Thyroid gland (tissue), 4 donors: ENCODE data around the gene NANOGP8. TPM values are rescaled to one million over a fixed set of nuclear protein-coding genes. Genes with fewer than 3 reads are reported as not detected.

ENCODE experiments used
- DNase-seq, 2 donors: peaks; one replicate each; pipeline ENCODE4 v3.0.0-alpha.2; 2019
- H3K27ac ChIP-seq, 3 donors: fragments of 200-600 bp; sonication (generic); 1 replicate in 2 of 3; 2 replicates in 1 of 3; pipeline ENCODE4 v1.5.1; 2016 to 2019; ENCODE audit warnings: mild to moderate bottlenecking in 1 of 3, moderate library complexity in 1 of 3
- H3K27me3 ChIP-seq: fragments of 200-600 bp; sonication (generic); one replicate; pipeline ENCODE4 v1.5.1; 2019
- H3K36me3 ChIP-seq, 2 donors: fragments of 200-600 bp; sonication (generic); one replicate each; pipeline ENCODE4 v1.5.1; 2016 to 2019
- H3K4me1 ChIP-seq, 2 donors: fragments of 200-600 bp; sonication (generic); one replicate each; pipeline ENCODE4 v1.5.1; 2017 to 2019
- H3K4me3 ChIP-seq, 3 donors: fragments of 200-600 bp; sonication (generic); replicated peaks in 1 of 3; 1 replicate in 2 of 3; 2 replicates in 1 of 3; pipeline ENCODE4 v1.5.1; 2016; ENCODE audit warnings: mild to moderate bottlenecking in 1 of 3
- H3K9me3 ChIP-seq: fragments of 200-600 bp; sonication (generic); one replicate; pipeline ENCODE4 v1.5.1; 2017
- CTCF ChIP-seq, 6 experiments: fragments of 200-600 bp in 3 of 6; fragments of 450-650 bp in 3 of 6; sonication (generic) in 3 of 6; IDR thresholded peaks; one replicate each; pipeline ENCODE4 v1.5.1; 2016 to 2019; ENCODE audit warnings: antibody characterized with exemption in 6 of 6, mild to moderate bottlenecking in 2 of 6, inconsistent platforms in 1 of 6, moderate library complexity in 1 of 6
- POLR2A ChIP-seq, 2 donors: fragments of 450-650 bp; IDR thresholded peaks; one replicate each; pipeline ENCODE4 v1.6.1; 2017; ENCODE audit warnings: antibody characterized with exemption in 2 of 2, mild to moderate bottlenecking in 2 of 2, moderate library complexity in 1 of 2
- WGBS, 2 donors: methylation state at CpG; one replicate each; pipeline ENCODE4 v1.1.5; 2017; 5-methylcytosine and 5-hydroxymethylcytosine counted together
- intact Hi-C: fragments of 100-400 bp; cut with DNase I; formaldehyde crosslinking; loops from one replicate; pipeline ENCODE4 v1.15.1; 2023
- total RNA-seq, 4 donors: library from RNA; depleted of rRNA; stranded (reverse); fragments of >200 nt; gene quantifications; one replicate each; pipeline ENCODE4 v1.2.3, GENCODE V29; 2016

The NANOGP8 gene
- total RNA-seq, 4 donors from 2014 or later = 0.81 to 3.2 (median 2.6) TPM

- no peak for TF ChIP-seq POLR2A (IDR thresholded peaks at IDR 0.05)
- TF ChIP-seq CTCF (IDR thresholded peaks at IDR 0.05) = no peak
- intact Hi-C loops = no loop called here
- no peaks in the 10 kb centered on the region for H3K36me3 ChIP-seq
- WGBS, 2 donors = 95 to 96% methylated on average over 5 of the region's 5 CpGs
- H3K4me1 ChIP-seq = no peaks in the 10 kb centered on the region
- H3K27ac ChIP-seq = no peak overlapping the region
- H3K9me3 ChIP-seq = no peaks in the 10 kb centered on the region
- no peaks in the 10 kb centered on the region for H3K27me3 ChIP-seq
- no peak overlapping the region for H3K4me3 ChIP-seq
- no peak for DNase-seq
Measured at GRCh38 chr15:35107561-35107960, 22.5 kb upstream of the NANOGP8 start.

GRCh38 chr15:35107122-35107521 lies 22.0 kb upstream of the NANOGP8 start:
- no peak for TF ChIP-seq CTCF (IDR thresholded peaks at IDR 0.05)
- TF ChIP-seq POLR2A (IDR thresholded peaks at IDR 0.05) = no peak

GRCh38 chr15:35104526-35105147 lies 19.5 kb upstream of the NANOGP8 start:
- WGBS, 2 donors = 92 to 97% methylated on average over 3 of the region's 3 CpGs
- H3K36me3 ChIP-seq = no peaks in the 10 kb centered on the region

More at GRCh38 chr15:35107122-35107521, 22.0 kb upstream of the NANOGP8 start:
- Histone ChIP-seq H3K9me3 (no peaks in the 10 kb centered on the region), H3K4me1 (no peaks in the 10 kb centered on the region), H3K27ac (no peak overlapping the region), H3K4me3 (no peak overlapping the region), H3K36me3 (no peaks in the 10 kb centered on the region), H3K27me3 (no peaks in the 10 kb centered on the region)
- intact Hi-C loops = no loop called here
- no peak for DNase-seq
- WGBS, 2 donors = 96 to 98% methylated on average over 3 of the region's 3 CpGs

GRCh38 chr15:35102186-35102585 lies 17.1 kb upstream of the NANOGP8 start:
- DNase-seq = no peak
- Histone ChIP-seq H3K4me3 (no peak overlapping the region), H3K27ac (no peak overlapping the region), H3K36me3 (no peaks in the 10 kb centered on the region), H3K27me3 (no peaks in the 10 kb centered on the region), H3K9me3 (no peaks in the 10 kb centered on the region), H3K4me1 (no peaks in the 10 kb centered on the region)
- TF ChIP-seq POLR2A (IDR thresholded peaks at IDR 0.05) (no peak), CTCF (IDR thresholded peaks at IDR 0.05) (no peak)
- WGBS, 2 donors = 92 to 98% methylated on average over 3 of the region's 3 CpGs
- intact Hi-C loops = no loop called here

More at GRCh38 chr15:35104526-35105147, 19.5 kb upstream of the NANOGP8 start:
- TF ChIP-seq POLR2A (IDR thresholded peaks at IDR 0.05) = no peak
- TF ChIP-seq CTCF (IDR thresholded peaks at IDR 0.05) = no peak
- no peaks in the 10 kb centered on the region for H3K9me3 ChIP-seq
- no peak overlapping the region for H3K27ac ChIP-seq
- no peak for DNase-seq
- no peaks in the 10 kb centered on the region for H3K4me1 ChIP-seq
- H3K27me3 ChIP-seq = no peaks in the 10 kb centered on the region
- intact Hi-C loops = no loop called here
- no peak overlapping the region for H3K4me3 ChIP-seq

GRCh38 chr15:35101335-35101734 lies 16.2 kb upstream of the NANOGP8 start:
- Histone ChIP-seq H3K27ac (no peak overlapping the region), H3K36me3 (no peaks in the 10 kb centered on the region), H3K4me1 (no peaks in the 10 kb centered on the region), H3K4me3 (no peak overlapping the region), H3K9me3 (no peaks in the 10 kb centered on the region), H3K27me3 (no peaks in the 10 kb centered on the region)
- TF ChIP-seq POLR2A (IDR thresholded peaks at IDR 0.05) (no peak), CTCF (IDR thresholded peaks at IDR 0.05) (no peak)
- DNase-seq = no peak
- intact Hi-C loops = no loop called here
